ENCODE data around the gene CNTFR.

The CNTFR gene

GRCh38 chr9:34575862-34576596 is 13.5 kb downstream of the CNTFR start:
- H3K9me3 ChIP-seq (ENCODE audit: control insufficient read depth, low read length) = no peaks in the 10 kb centered on the region
- H3K18ac ChIP-seq (ENCODE audit: low read depth in 1 of 2, low read length in 2 of 2) = no peak overlapping the region
- H4K91ac ChIP-seq (ENCODE audit: low read length) = no peak overlapping the region
- H2BK15ac ChIP-seq (ENCODE audit: low read depth, poor library complexity, severe bottlenecking) = no peak overlapping the region
- H2BK12ac ChIP-seq (ENCODE audit: low read length in 2 of 2) = no peak overlapping the region
- no peak overlapping the region for H2BK5ac ChIP-seq (ENCODE audit: low read depth, low read length, poor library complexity, severe bottlenecking)
- H2AK5ac ChIP-seq (ENCODE audit: low read length, severe bottlenecking) = no peak overlapping the region
- no peak overlapping the region for H3K27ac ChIP-seq (ENCODE audit: low read length, poor library complexity, severe bottlenecking)
- no peaks in the 10 kb centered on the region for H3K36me3 ChIP-seq (ENCODE audit: control insufficient read depth in 1 of 2, insufficient read depth in 2 of 2, low read depth in 1 of 2, low read length in 2 of 2)
- no peak for DNase-seq
- peaks cover 55 to 93% of the 10 kb centered on the region in 2 experiments for H3K27me3 ChIP-seq (ENCODE audit: control insufficient read depth in 1 of 2, insufficient read depth in 1 of 2, low read length in 2 of 2)
- peaks cover 12% of the 10 kb centered on the region for H3K4me1 ChIP-seq (ENCODE audit: control insufficient read depth, insufficient read depth, low read depth, low read length)
- no peak overlapping the region for H3K4me2 ChIP-seq (ENCODE audit: low read length, poor library complexity, severe bottlenecking)
- no peak overlapping the region for H2BK120ac ChIP-seq (ENCODE audit: low read depth, low read length)
- H3K23ac ChIP-seq (ENCODE audit: low read length in 2 of 2) = no peak overlapping the region
- 69% methylated on average over 18 of the region's 21 CpGs for WGBS
- H4K8ac ChIP-seq (ENCODE audit: low read length) = no peak overlapping the region
- H3K4ac ChIP-seq (ENCODE audit: low read depth in 1 of 2, low read length in 2 of 2) = no peak overlapping the region
- no peaks in the 10 kb centered on the region for H3K79me1 ChIP-seq (replicated peaks; ENCODE audit: low read length, poor library complexity, severe bottlenecking)
- no peak overlapping the region for H3K9ac ChIP-seq (ENCODE audit: low read length)
- H2AFZ ChIP-seq (ENCODE audit: low read depth, low read length) = no peak overlapping the region
- H3K4me3 ChIP-seq (ENCODE audit: insufficient read depth in 1 of 2, low read depth in 1 of 2, low read length in 2 of 2) = no peak overlapping the region
- no peak overlapping the region for H3K14ac ChIP-seq (ENCODE audit: low read length in 2 of 2)

GRCh38 chr9:34575241-34575640 is 14.3 kb downstream of the CNTFR start:
- Histone ChIP-seq H3K9me3 (ENCODE audit: control insufficient read depth, low read length) (no peaks in the 10 kb centered on the region), H2AFZ (ENCODE audit: low read depth, low read length) (no peak overlapping the region), H3K4me1 (ENCODE audit: control insufficient read depth, insufficient read depth, low read depth, low read length) (peaks cover 12% of the 10 kb centered on the region), H2BK15ac (ENCODE audit: low read depth, poor library complexity, severe bottlenecking) (no peak overlapping the region), H3K14ac (ENCODE audit: low read length in 2 of 2) (no peak overlapping the region), H3K27ac (ENCODE audit: low read length, poor library complexity, severe bottlenecking) (no peak overlapping the region), H3K23ac (ENCODE audit: low read length in 2 of 2) (no peak overlapping the region), H4K91ac (ENCODE audit: low read length) (no peak overlapping the region), H2AK5ac (ENCODE audit: low read length, severe bottlenecking) (no peak overlapping the region), H3K9ac (ENCODE audit: low read length) (no peak overlapping the region), H3K36me3 (ENCODE audit: control insufficient read depth in 1 of 2, insufficient read depth in 2 of 2, low read depth in 1 of 2, low read length in 2 of 2) (no peaks in the 10 kb centered on the region), H2BK12ac (ENCODE audit: low read length in 2 of 2) (no peak overlapping the region), H3K4ac (ENCODE audit: low read depth in 1 of 2, low read length in 2 of 2) (no peak overlapping the region), H4K8ac (ENCODE audit: low read length) (no peak overlapping the region), H3K4me3 (ENCODE audit: insufficient read depth in 1 of 2, low read depth in 1 of 2, low read length in 2 of 2) (no peak overlapping the region), H3K27me3 (ENCODE audit: control insufficient read depth in 1 of 2, insufficient read depth in 1 of 2, low read length in 2 of 2) (peaks cover 48 to 93% of the 10 kb centered on the region in 2 experiments), H2BK120ac (ENCODE audit: low read depth, low read length) (no peak overlapping the region), H2BK5ac (ENCODE audit: low read depth, low read length, poor library complexity, severe bottlenecking) (no peak overlapping the region), H3K4me2 (ENCODE audit: low read length, poor library complexity, severe bottlenecking) (no peak overlapping the region), H3K79me1 (replicated peaks; ENCODE audit: low read length, poor library complexity, severe bottlenecking) (no peaks in the 10 kb centered on the region), H3K18ac (ENCODE audit: low read depth in 1 of 2, low read length in 2 of 2) (no peak overlapping the region)
- 60% methylated on average over 6 of the region's 8 CpGs for WGBS
- DNase-seq = no peak

GRCh38 chr9:34574571-34574970 is 15.0 kb downstream of the CNTFR start:
- no peak overlapping the region for H2BK5ac ChIP-seq (ENCODE audit: low read depth, low read length, poor library complexity, severe bottlenecking)

GRCh38 chr9:34573599-34574325 is 15.8 kb downstream of the CNTFR start:
- H3K9ac ChIP-seq (ENCODE audit: low read length) = no peak overlapping the region
- no peak overlapping the region for H3K14ac ChIP-seq (ENCODE audit: low read length in 2 of 2)
- no peak overlapping the region for H2BK15ac ChIP-seq (ENCODE audit: low read depth, poor library complexity, severe bottlenecking)
- no peak overlapping the region for H2BK12ac ChIP-seq (ENCODE audit: low read length in 2 of 2)
- H3K4me1 ChIP-seq (ENCODE audit: control insufficient read depth, insufficient read depth, low read depth, low read length) = peaks cover 10% of the 10 kb centered on the region
- H4K8ac ChIP-seq (ENCODE audit: low read length) = no peak overlapping the region
- H3K79me1 ChIP-seq (replicated peaks; ENCODE audit: low read length, poor library complexity, severe bottlenecking) = no peaks in the 10 kb centered on the region
- no peak overlapping the region for H2BK120ac ChIP-seq (ENCODE audit: low read depth, low read length)
- H3K4me2 ChIP-seq (ENCODE audit: low read length, poor library complexity, severe bottlenecking) = no peak overlapping the region
- no peak overlapping the region for H4K91ac ChIP-seq (ENCODE audit: low read length)
- no peak overlapping the region for H3K27ac ChIP-seq (ENCODE audit: low read length, poor library complexity, severe bottlenecking)
- H3K27me3 ChIP-seq (ENCODE audit: control insufficient read depth in 1 of 2, insufficient read depth in 1 of 2, low read length in 2 of 2) = peaks cover 44 to 93% of the 10 kb centered on the region in 2 experiments
- no peak overlapping the region for H2BK5ac ChIP-seq (ENCODE audit: low read depth, low read length, poor library complexity, severe bottlenecking)
- WGBS = 60% methylated on average over 16 of the region's 17 CpGs
- no peak overlapping the region for H2AK5ac ChIP-seq (ENCODE audit: low read length, severe bottlenecking)
- H3K4me3 ChIP-seq (ENCODE audit: insufficient read depth in 1 of 2, low read depth in 1 of 2, low read length in 2 of 2) = no peak overlapping the region
- no peak overlapping the region for H3K4ac ChIP-seq (ENCODE audit: low read depth in 1 of 2, low read length in 2 of 2)
- no peak overlapping the region for H2AFZ ChIP-seq (ENCODE audit: low read depth, low read length)
- no peak overlapping the region for H3K23ac ChIP-seq (ENCODE audit: low read length in 2 of 2)
- H3K36me3 ChIP-seq (ENCODE audit: control insufficient read depth in 1 of 2, insufficient read depth in 2 of 2, low read depth in 1 of 2, low read length in 2 of 2) = no peaks in the 10 kb centered on the region
- no peak for DNase-seq
- H3K18ac ChIP-seq (ENCODE audit: low read depth in 1 of 2, low read length in 2 of 2) = no peak overlapping the region
- H3K9me3 ChIP-seq (ENCODE audit: control insufficient read depth, low read length) = no peaks in the 10 kb centered on the region

More at GRCh38 chr9:34574571-34574970, 15.0 kb downstream of the CNTFR start:
- no peak overlapping the region for H2BK15ac ChIP-seq (ENCODE audit: low read depth, poor library complexity, severe bottlenecking)
- H2AK5ac ChIP-seq (ENCODE audit: low read length, severe bottlenecking) = no peak overlapping the region
- H3K9ac ChIP-seq (ENCODE audit: low read length) = no peak overlapping the region
- no peak overlapping the region for H3K4me3 ChIP-seq (ENCODE audit: insufficient read depth in 1 of 2, low read depth in 1 of 2, low read length in 2 of 2)
- no peak overlapping the region for H4K91ac ChIP-seq (ENCODE audit: low read length)
- 94% methylated on average over 12 of the region's 12 CpGs for WGBS
- peaks cover 46 to 93% of the 10 kb centered on the region in 2 experiments for H3K27me3 ChIP-seq (ENCODE audit: control insufficient read depth in 1 of 2, insufficient read depth in 1 of 2, low read length in 2 of 2)
- no peak for DNase-seq
- no peak overlapping the region for H2BK120ac ChIP-seq (ENCODE audit: low read depth, low read length)
- H3K9me3 ChIP-seq (ENCODE audit: control insufficient read depth, low read length) = no peaks in the 10 kb centered on the region
- H4K8ac ChIP-seq (ENCODE audit: low read length) = no peak overlapping the region
- H3K27ac ChIP-seq (ENCODE audit: low read length, poor library complexity, severe bottlenecking) = no peak overlapping the region
- H2BK12ac ChIP-seq (ENCODE audit: low read length in 2 of 2) = no peak overlapping the region
- no peak overlapping the region for H3K23ac ChIP-seq (ENCODE audit: low read length in 2 of 2)
- peaks cover 12% of the 10 kb centered on the region for H3K4me1 ChIP-seq (ENCODE audit: control insufficient read depth, insufficient read depth, low read depth, low read length)
- no peak overlapping the region for H2AFZ ChIP-seq (ENCODE audit: low read depth, low read length)
- no peak overlapping the region for H3K14ac ChIP-seq (ENCODE audit: low read length in 2 of 2)
- H3K4ac ChIP-seq (ENCODE audit: low read depth in 1 of 2, low read length in 2 of 2) = no peak overlapping the region
- H3K36me3 ChIP-seq (ENCODE audit: control insufficient read depth in 1 of 2, insufficient read depth in 2 of 2, low read depth in 1 of 2, low read length in 2 of 2) = no peaks in the 10 kb centered on the region
- H3K4me2 ChIP-seq (ENCODE audit: low read length, poor library complexity, severe bottlenecking) = no peak overlapping the region
- no peaks in the 10 kb centered on the region for H3K79me1 ChIP-seq (replicated peaks; ENCODE audit: low read length, poor library complexity, severe bottlenecking)
- H3K18ac ChIP-seq (ENCODE audit: low read depth in 1 of 2, low read length in 2 of 2) = no peak overlapping the region

Measured in mesenchymal stem cell (in vitro differentiated cells and primary cell).